ENCODE measurements around the gene CD9. TPM values are rescaled to one million over a fixed set of nuclear protein-coding genes. Genes with fewer than 3 reads are reported as not detected.

CD9 gene
- total and polyA plus RNA-seq, 5 experiments from 2014 or later = 7.9 to 43.4 (median 23.4) TPM

- peak overlapping the region in 2 of 10 donors; percentile 49 to 70 for H3K27ac Mint-ChIP-seq
- no peaks in the 10 kb centered on the region for H3K9me3 Mint-ChIP-seq
- peaks cover 0 to 7% (median 2%) of the 10 kb centered on the region in 5 donors for H3K27me3 Mint-ChIP-seq
- peaks cover 0 to 5% (median 2%) of the 10 kb centered on the region in 4 donors for H3K4me1 Mint-ChIP-seq
- H3K36me3 Mint-ChIP-seq = no peaks in the 10 kb centered on the region
- POLR2A ChIA-PET = interaction anchor here (1.1 kb wide), 1 partner anchor 10 kb away, joined by 3 read pairs; no protein-coding TSS in a partner anchor
- peak in 1 of 10 donors; percentile 14 for DNase-seq
- peak in 1 of 2 donors; percentile 23 for ATAC-seq
- H3K4me3 Mint-ChIP-seq = no peak overlapping the region
Observed at GRCh38 chr12:6266971-6267721, 66.9 kb downstream of the CD9 start.

GRCh38 chr12:6268484-6269157, 68.4 kb downstream of the CD9 start:
- H3K27me3 Mint-ChIP-seq = peaks cover 0 to 11% (median 3%) of the 10 kb centered on the region in 5 donors
- DNase-seq = no peak
- H3K4me1 Mint-ChIP-seq = peaks cover 0 to 2% (median 0%) of the 10 kb centered on the region in 4 donors

GRCh38 chr12:6269986-6270385, 69.8 kb downstream of the CD9 start:
- H3K36me3 Mint-ChIP-seq = no peaks in the 10 kb centered on the region
- H3K9me3 Mint-ChIP-seq = no peaks in the 10 kb centered on the region
- no peak overlapping the region for H3K4me3 Mint-ChIP-seq
- H3K4me1 Mint-ChIP-seq = no peaks in the 10 kb centered on the region
- H3K27ac Mint-ChIP-seq = no peak overlapping the region
- no peak for DNase-seq
- no peak for ATAC-seq
- peaks cover 0 to 15% (median 5%) of the 10 kb centered on the region in 5 donors for H3K27me3 Mint-ChIP-seq
- POLR2A ChIA-PET = no interaction called here

More at GRCh38 chr12:6268484-6269157, 68.4 kb downstream of the CD9 start:
- POLR2A ChIA-PET = interaction anchor here (0.7 kb wide), 2 partner anchors 15 to 1975 kb away, joined by 6 to 9 read pairs; no protein-coding TSS in a partner anchor
- Mint-ChIP-seq H3K4me3 (no peak overlapping the region), H3K27ac (peak overlapping the region in 1 of 10 donors; percentile 41), H3K9me3 (no peaks in the 10 kb centered on the region), H3K36me3 (no peaks in the 10 kb centered on the region)
- ATAC-seq = no peak

- DNase-seq (no peak), ATAC-seq (no peak)
- H3K27me3 Mint-ChIP-seq = peaks cover 0 to 21% (median 5%) of the 10 kb centered on the region in 5 donors
- H3K9me3 Mint-ChIP-seq = no peaks in the 10 kb centered on the region
- no peak overlapping the region for H3K4me3 Mint-ChIP-seq
- H3K36me3 Mint-ChIP-seq = no peaks in the 10 kb centered on the region
- no peaks in the 10 kb centered on the region for H3K4me1 Mint-ChIP-seq
- H3K27ac Mint-ChIP-seq = peak overlapping the region in 1 of 10 donors; percentile 37
- POLR2A ChIA-PET = no interaction called here
Observed at GRCh38 chr12:6271281-6271680, 71.1 kb downstream of the CD9 start.

GRCh38 chr12:6272300-6273204, 72.4 kb downstream of the CD9 start:
- no peaks in the 10 kb centered on the region for H3K36me3 Mint-ChIP-seq
- ATAC-seq = no peak
- no peaks in the 10 kb centered on the region for H3K4me1 Mint-ChIP-seq
- no peaks in the 10 kb centered on the region for H3K9me3 Mint-ChIP-seq
- H3K4me3 Mint-ChIP-seq = no peak overlapping the region
- H3K27me3 Mint-ChIP-seq = peaks cover 7 to 21% (median 12%) of the 10 kb centered on the region in 5 donors
- no peak for DNase-seq
- POLR2A ChIA-PET = no interaction called here
- peak overlapping the region in 1 of 10 donors; percentile 34 for H3K27ac Mint-ChIP-seq

GRCh38 chr12:6273205-6273540, 73.0 kb downstream of the CD9 start:
- no peak for DNase-seq
- ATAC-seq = no peak
- Mint-ChIP-seq H3K36me3 (no peaks in the 10 kb centered on the region), H3K27ac (no peak overlapping the region), H3K9me3 (no peaks in the 10 kb centered on the region), H3K27me3 (peaks cover 7 to 21% (median 13%) of the 10 kb centered on the region in 5 donors), H3K4me3 (no peak overlapping the region), H3K4me1 (peaks cover 0 to 5% (median 2%) of the 10 kb centered on the region in 4 donors)
- POLR2A ChIA-PET = no interaction called here

- Mint-ChIP-seq H3K9me3 (no peaks in the 10 kb centered on the region), H3K27me3 (peaks cover 7 to 21% (median 13%) of the 10 kb centered on the region in 5 donors), H3K4me1 (peaks cover 0 to 5% (median 2%) of the 10 kb centered on the region in 4 donors), H3K36me3 (no peaks in the 10 kb centered on the region), H3K27ac (peak overlapping the region in 1 of 10 donors; percentile 56), H3K4me3 (no peak overlapping the region)
- POLR2A ChIA-PET = no interaction called here
- DNase-seq (no peak), ATAC-seq (no peak)
Observed at GRCh38 chr12:6273541-6274230, 73.5 kb downstream of the CD9 start.

GRCh38 chr12:6274231-6275221, 74.3 kb downstream of the CD9 start:
- ATAC-seq = no peak
- Mint-ChIP-seq H3K36me3 (no peaks in the 10 kb centered on the region), H3K4me1 (peaks cover 0 to 5% (median 2%) of the 10 kb centered on the region in 4 donors), H3K9me3 (no peaks in the 10 kb centered on the region), H3K27ac (peak overlapping the region in 2 of 10 donors; percentile 33 to 56), H3K4me3 (no peak overlapping the region), H3K27me3 (peaks cover 7 to 24% (median 13%) of the 10 kb centered on the region in 5 donors)
- DNase-seq = no peak
- POLR2A ChIA-PET = no interaction called here

GRCh38 chr12:6275928-6276887, 76.0 kb downstream of the CD9 start:
- Mint-ChIP-seq H3K27me3 (peaks cover 11 to 38% (median 25%) of the 10 kb centered on the region in 5 donors), H3K36me3 (no peaks in the 10 kb centered on the region), H3K9me3 (no peaks in the 10 kb centered on the region), H3K27ac (no peak overlapping the region), H3K4me3 (peak overlapping the region in 1 of 10 donors; percentile 22), H3K4me1 (peaks cover 0 to 5% (median 2%) of the 10 kb centered on the region in 4 donors)
- ATAC-seq (no peak), DNase-seq (no peak)
- POLR2A ChIA-PET = interaction anchor here (1.1 kb wide), 1 partner anchor 9 kb away, joined by 3 read pairs; no protein-coding TSS in a partner anchor

- no peak for ATAC-seq
Observed at GRCh38 chr12:6276956-6277620, 76.9 kb downstream of the CD9 start.

More at GRCh38 chr12:6276956-6277620, 76.9 kb downstream of the CD9 start:
- Mint-ChIP-seq H3K4me3 (peak overlapping the region in 1 of 10 donors; percentile 22), H3K9me3 (no peaks in the 10 kb centered on the region), H3K27me3 (peaks cover 10 to 37% (median 28%) of the 10 kb centered on the region in 5 donors), H3K4me1 (peaks cover 0 to 5% (median 2%) of the 10 kb centered on the region in 4 donors), H3K27ac (no peak overlapping the region), H3K36me3 (no peaks in the 10 kb centered on the region)
- POLR2A ChIA-PET = interaction anchor here (1.1 kb wide), 1 partner anchor 9 kb away, joined by 3 read pairs; no protein-coding TSS in a partner anchor
- no peak for DNase-seq

All from naive thymus-derived CD8-positive, alpha-beta T cell (primary cell).